PC-9 (cell line): ENCODE data around the gene ADCK2.

Experiments
- CTCF ChIP-seq: fragments of 200-600 bp; sonication (generic); conservative IDR thresholded peaks from 2 replicates; pipeline ENCODE4 v1.6.1; 2017; ENCODE audit warnings: mixed run types, antibody characterized with exemption, mild to moderate bottlenecking, moderate library complexity
- EZH2 ChIP-seq: fragments of 200-600 bp; sonication (generic); IDR thresholded peaks from 2 replicates; pipeline ENCODE4 v1.8.0; 2017; ENCODE audit warnings: antibody characterized with exemption, low read depth

GRCh38 chr7:140671966-140672365, 779 bp upstream of the ADCK2 start:
- TF ChIP-seq CTCF = no peak
- TF ChIP-seq EZH2 = no peak
